Fibroblast of lung (primary cell): Measurements from ENCODE around the gene CAPN2.

Experiments used
- CTCF ChIP-seq, 2 donors: IDR thresholded peaks in 1 of 2; conservative IDR thresholded peaks in 1 of 2; 1 replicate in 1 of 2; 2 replicates in 1 of 2; pipeline ENCODE4 v1.5.1; 2011 to 2012; ENCODE audit warnings: low read length in 2 of 2, control low read depth in 1 of 2, inconsistent platforms in 1 of 2, low read depth in 1 of 2, mild to moderate bottlenecking in 1 of 2
- EZH2 ChIP-seq: IDR thresholded peaks from 2 replicates; pipeline ENCODE4 v1.5.1; 2012; ENCODE audit warnings: low read length, control low read depth, mild to moderate bottlenecking; ENCODE audit errors: missing control alignments

GRCh38 chr1:223751696-223752095 lies 39.4 kb downstream of the CAPN2 start:
- no peak for TF ChIP-seq CTCF (conservative IDR thresholded peaks at IDR 0.05 in 1 of 2, IDR thresholded peaks at IDR 0.05 in 1 of 2; ENCODE audit: low read depth in 1 of 2, low read length in 2 of 2)
- TF ChIP-seq EZH2 = no peak
